PC-9 (cell line): ENCODE measurements around the gene PANK3.

Experiments
- CTCF ChIP-seq: fragments of 200-600 bp; sonication (generic); conservative IDR thresholded peaks from 2 replicates; pipeline ENCODE4 v1.6.1; 2017; ENCODE audit warnings: mixed run types, antibody characterized with exemption, mild to moderate bottlenecking, moderate library complexity
- EZH2 ChIP-seq: fragments of 200-600 bp; sonication (generic); IDR thresholded peaks from 2 replicates; pipeline ENCODE4 v1.8.0; 2017; ENCODE audit warnings: antibody characterized with exemption, low read depth

- TF ChIP-seq CTCF: no peak
- no peak for TF ChIP-seq EZH2
Measured at GRCh38 chr5:168580227-168580508, 1.0 kb upstream of the PANK3 start.
